ENCODE data around the gene KIF26B. TPM values are rescaled to one million over a fixed set of nuclear protein-coding genes. Genes with fewer than 3 reads are reported as not detected.

Gene KIF26B
- polyA plus RNA-seq, 1 donor from 2014 or later: 6.3 TPM

DNA sequence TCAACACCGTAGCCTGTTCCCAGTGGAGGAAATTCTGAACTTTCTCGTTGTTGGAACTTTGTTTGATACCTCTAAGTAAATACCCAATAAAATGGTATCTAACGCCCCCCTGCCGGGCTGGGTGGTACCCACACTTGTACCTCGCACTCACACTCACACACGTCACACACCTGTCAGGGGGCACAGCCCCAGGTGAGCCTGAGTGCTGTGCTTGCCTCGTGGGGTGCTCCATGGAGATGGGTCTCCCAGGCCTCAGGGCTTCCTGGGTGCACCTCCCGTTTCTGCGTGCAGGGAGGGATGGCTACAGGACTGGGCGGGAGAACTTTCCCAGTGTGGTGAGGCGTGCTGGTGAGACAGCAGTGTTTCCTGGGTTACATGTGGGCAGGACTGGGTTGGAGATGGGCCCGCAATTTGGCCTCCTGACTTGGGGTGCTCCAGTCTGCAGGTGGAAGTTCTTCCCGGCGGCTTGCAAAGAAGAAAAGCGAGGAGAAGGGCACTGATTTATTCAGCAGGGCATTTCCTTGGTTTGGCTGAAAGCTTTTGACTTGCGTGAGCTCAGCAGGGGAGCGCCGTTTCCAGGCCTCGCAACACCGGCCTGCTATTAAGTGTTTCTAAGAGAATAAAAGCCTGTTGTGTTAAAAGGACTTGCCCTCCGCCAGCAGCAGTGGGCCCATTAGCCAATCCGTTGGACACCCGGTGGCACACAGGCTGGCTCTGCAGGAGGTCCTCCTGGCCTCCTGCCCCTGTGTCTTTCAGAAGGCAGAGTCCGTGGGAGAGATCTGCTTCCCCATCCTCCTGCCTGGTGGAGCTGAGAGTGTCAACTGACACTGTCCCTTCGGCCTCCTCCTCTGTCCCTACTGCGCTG lies 79.7 kb downstream of the KIF26B start:
- Histone ChIP-seq H3K36me3 (ENCODE audit: insufficient read depth, low read length) (no peaks in the 10 kb centered on the region), H3K4me2 (ENCODE audit: low read length) (peak overlapping the region; percentile 33), H4K20me1 (ENCODE audit: insufficient read depth) (no peaks in the 10 kb centered on the region), H3K27me3 (ENCODE audit: insufficient read depth, low read depth, low read length) (no peaks in the 10 kb centered on the region), H3K9me3 (ENCODE audit: low read length) (no peaks in the 10 kb centered on the region), H3K4me3 (ENCODE audit: low read length) (peak overlapping the region; percentile 31), H3K27ac (ENCODE audit: low read length) (peak overlapping the region; percentile 70), H3F3A (ENCODE audit: insufficient read depth, low read length, poor library complexity, severe bottlenecking) (no peaks in the 10 kb centered on the region), H3K9ac (ENCODE audit: low read length) (peak overlapping the region; percentile 4), H2AFZ (ENCODE audit: low read depth, low read length) (no peak overlapping the region), H3K9me2 (ENCODE audit: insufficient read depth, low read length) (no peaks in the 10 kb centered on the region), H3K79me2 (replicated peaks; ENCODE audit: insufficient read depth, low read length) (no peaks in the 10 kb centered on the region)
- TF ChIP-seq REST (IDR thresholded peaks at IDR 0.05; ENCODE audit: borderline replicate concordance) (no peak), EP300 (conservative IDR thresholded peaks at IDR 0.05; ENCODE audit: poor library complexity, severe bottlenecking) (peak; percentile 53), TAF1 (IDR thresholded peaks at IDR 0.05; ENCODE audit: low read depth) (no peak), POLR2AphosphoS5 (IDR thresholded peaks at IDR 0.05) (peak; percentile 68), MXI1 (conservative IDR thresholded peaks at IDR 0.05; ENCODE audit: poor library complexity, severe bottlenecking) (no peak), RAD21 (conservative IDR thresholded peaks at IDR 0.05) (no peak), EZH2 (IDR thresholded peaks at IDR 0.05; ENCODE audit: borderline replicate concordance, insufficient read depth, low read length, poor library complexity, severe bottlenecking) (no peak), SMC3 (conservative IDR thresholded peaks at IDR 0.05; ENCODE audit: poor library complexity) (peak; percentile 19)
- TF ChIP-seq, protein P1, sequence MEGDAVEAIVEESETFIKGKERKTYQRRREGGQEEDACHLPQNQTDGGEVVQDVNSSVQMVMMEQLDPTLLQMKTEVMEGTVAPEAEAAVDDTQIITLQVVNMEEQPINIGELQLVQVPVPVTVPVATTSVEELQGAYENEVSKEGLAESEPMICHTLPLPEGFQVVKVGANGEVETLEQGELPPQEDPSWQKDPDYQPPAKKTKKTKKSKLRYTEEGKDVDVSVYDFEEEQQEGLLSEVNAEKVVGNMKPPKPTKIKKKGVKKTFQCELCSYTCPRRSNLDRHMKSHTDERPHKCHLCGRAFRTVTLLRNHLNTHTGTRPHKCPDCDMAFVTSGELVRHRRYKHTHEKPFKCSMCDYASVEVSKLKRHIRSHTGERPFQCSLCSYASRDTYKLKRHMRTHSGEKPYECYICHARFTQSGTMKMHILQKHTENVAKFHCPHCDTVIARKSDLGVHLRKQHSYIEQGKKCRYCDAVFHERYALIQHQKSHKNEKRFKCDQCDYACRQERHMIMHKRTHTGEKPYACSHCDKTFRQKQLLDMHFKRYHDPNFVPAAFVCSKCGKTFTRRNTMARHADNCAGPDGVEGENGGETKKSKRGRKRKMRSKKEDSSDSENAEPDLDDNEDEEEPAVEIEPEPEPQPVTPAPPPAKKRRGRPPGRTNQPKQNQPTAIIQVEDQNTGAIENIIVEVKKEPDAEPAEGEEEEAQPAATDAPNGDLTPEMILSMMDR (IDR thresholded peaks at IDR 0.05; ENCODE audit: poor library complexity, severe bottlenecking): no peak

GRCh38 chr1:245235156-245235555 lies 80.4 kb downstream of the KIF26B start:
- Histone ChIP-seq H2AFZ (ENCODE audit: low read depth, low read length) (no peak overlapping the region), H4K20me1 (ENCODE audit: insufficient read depth) (no peaks in the 10 kb centered on the region), H3K27ac (ENCODE audit: low read length) (peak overlapping the region; percentile 70), H3K4me2 (ENCODE audit: low read length) (no peak overlapping the region), H3K4me3 (ENCODE audit: low read length) (peak overlapping the region; percentile 31), H3K9ac (ENCODE audit: low read length) (peak overlapping the region; percentile 4), H3K27me3 (ENCODE audit: insufficient read depth, low read depth, low read length) (no peaks in the 10 kb centered on the region), H3K79me2 (replicated peaks; ENCODE audit: insufficient read depth, low read length) (no peaks in the 10 kb centered on the region), H3K9me2 (ENCODE audit: insufficient read depth, low read length) (no peaks in the 10 kb centered on the region), H3F3A (ENCODE audit: insufficient read depth, low read length, poor library complexity, severe bottlenecking) (no peaks in the 10 kb centered on the region), H3K9me3 (ENCODE audit: low read length) (no peaks in the 10 kb centered on the region), H3K36me3 (ENCODE audit: insufficient read depth, low read length) (no peaks in the 10 kb centered on the region)
- TF ChIP-seq TAF1 (IDR thresholded peaks at IDR 0.05; ENCODE audit: low read depth) (no peak), EZH2 (IDR thresholded peaks at IDR 0.05; ENCODE audit: borderline replicate concordance, insufficient read depth, low read length, poor library complexity, severe bottlenecking) (no peak), SMC3 (conservative IDR thresholded peaks at IDR 0.05; ENCODE audit: poor library complexity) (no peak), MXI1 (conservative IDR thresholded peaks at IDR 0.05; ENCODE audit: poor library complexity, severe bottlenecking) (no peak), EP300 (conservative IDR thresholded peaks at IDR 0.05; ENCODE audit: poor library complexity, severe bottlenecking) (no peak), REST (IDR thresholded peaks at IDR 0.05; ENCODE audit: borderline replicate concordance) (no peak), RAD21 (conservative IDR thresholded peaks at IDR 0.05) (no peak), POLR2AphosphoS5 (IDR thresholded peaks at IDR 0.05) (no peak)
- TF ChIP-seq, protein P1 (IDR thresholded peaks at IDR 0.05; ENCODE audit: poor library complexity, severe bottlenecking): no peak

Measured in neural cell (in vitro differentiated cells).